ENCODE results near the gene CCM2. TPM values are rescaled to one million over a fixed set of nuclear protein-coding genes. Genes with fewer than 3 reads are reported as not detected.

CCM2 gene
- total RNA-seq, 1 donor from 2014 or later = 47.8 TPM

DNA sequence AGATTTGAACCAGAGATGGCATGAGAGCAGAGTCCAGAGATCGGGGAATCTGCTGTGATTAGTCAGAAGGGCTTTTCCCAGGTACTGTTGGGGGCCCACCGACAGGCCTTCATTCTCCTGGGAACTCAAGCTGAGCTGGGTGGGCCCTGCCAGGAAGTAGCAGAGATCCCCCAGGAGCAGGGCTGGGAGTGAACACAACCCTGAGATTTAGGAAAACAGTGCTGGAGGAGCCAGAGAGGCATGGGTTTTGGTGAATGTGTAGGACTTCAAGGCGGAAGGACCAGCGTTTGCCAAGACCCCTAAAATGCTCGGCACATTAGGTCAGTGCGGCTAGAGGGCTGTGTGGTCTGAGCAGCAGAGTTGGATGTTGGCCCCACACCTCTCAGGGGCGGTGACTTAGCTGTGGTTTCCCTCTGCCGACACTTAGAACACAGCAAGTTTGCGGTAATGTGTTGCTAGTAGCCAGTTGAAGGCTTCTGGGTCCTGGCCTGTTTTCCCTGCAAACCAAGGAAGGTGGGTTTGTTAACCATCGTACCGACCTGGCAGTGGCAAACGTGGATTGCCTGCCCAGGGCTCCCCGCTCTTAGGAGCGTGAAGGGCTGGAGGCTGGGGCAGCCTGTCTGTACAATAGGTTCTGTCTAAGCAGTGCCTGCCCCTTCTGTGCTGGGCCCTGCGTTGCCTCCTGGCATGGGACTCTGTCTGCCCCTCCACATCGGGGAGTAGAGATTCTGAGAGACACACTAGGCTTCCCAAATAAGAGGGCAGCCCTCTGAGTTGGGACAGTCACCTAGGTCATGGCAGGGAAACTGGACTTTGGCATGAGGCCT is 74.7 kb downstream of the CCM2 start:
- Mint-ChIP-seq H3K36me3 (ENCODE audit: low read depth) (peaks cover 18% of the 10 kb centered on the region), H3K4me1 (ENCODE audit: low read depth) (peaks cover 13% of the 10 kb centered on the region), H3K27me3 (ENCODE audit: low read depth) (no peaks in the 10 kb centered on the region), H3K4me3 (ENCODE audit: unreplicated experiment) (no peak overlapping the region), H3K27ac (ENCODE audit: unreplicated experiment) (peak overlapping the region; percentile 27), H3K9me3 (ENCODE audit: low read depth) (no peaks in the 10 kb centered on the region)
- TF ChIP-seq, protein P1, sequence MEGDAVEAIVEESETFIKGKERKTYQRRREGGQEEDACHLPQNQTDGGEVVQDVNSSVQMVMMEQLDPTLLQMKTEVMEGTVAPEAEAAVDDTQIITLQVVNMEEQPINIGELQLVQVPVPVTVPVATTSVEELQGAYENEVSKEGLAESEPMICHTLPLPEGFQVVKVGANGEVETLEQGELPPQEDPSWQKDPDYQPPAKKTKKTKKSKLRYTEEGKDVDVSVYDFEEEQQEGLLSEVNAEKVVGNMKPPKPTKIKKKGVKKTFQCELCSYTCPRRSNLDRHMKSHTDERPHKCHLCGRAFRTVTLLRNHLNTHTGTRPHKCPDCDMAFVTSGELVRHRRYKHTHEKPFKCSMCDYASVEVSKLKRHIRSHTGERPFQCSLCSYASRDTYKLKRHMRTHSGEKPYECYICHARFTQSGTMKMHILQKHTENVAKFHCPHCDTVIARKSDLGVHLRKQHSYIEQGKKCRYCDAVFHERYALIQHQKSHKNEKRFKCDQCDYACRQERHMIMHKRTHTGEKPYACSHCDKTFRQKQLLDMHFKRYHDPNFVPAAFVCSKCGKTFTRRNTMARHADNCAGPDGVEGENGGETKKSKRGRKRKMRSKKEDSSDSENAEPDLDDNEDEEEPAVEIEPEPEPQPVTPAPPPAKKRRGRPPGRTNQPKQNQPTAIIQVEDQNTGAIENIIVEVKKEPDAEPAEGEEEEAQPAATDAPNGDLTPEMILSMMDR (IDR thresholded peaks at IDR 0.05) = no peak
- no peak for DNase-seq (ENCODE audit: low spot score)

DNA sequence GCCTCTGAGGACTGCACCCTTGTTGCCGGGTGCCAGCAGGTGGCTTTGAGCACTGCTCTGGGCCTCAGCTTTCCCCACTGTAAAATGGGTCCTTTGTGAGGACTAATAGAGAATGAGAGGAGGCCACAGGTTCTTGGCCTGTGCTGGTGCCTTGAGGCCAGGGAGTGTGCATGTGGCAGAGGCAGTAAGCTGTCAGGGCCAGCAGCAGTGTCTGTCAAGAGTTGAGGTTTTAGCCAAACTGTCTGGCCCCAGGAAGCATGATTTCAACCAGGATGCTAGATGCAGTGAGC is 75.3 kb downstream of the CCM2 start:
- no peak overlapping the region for H3K27ac Mint-ChIP-seq (ENCODE audit: unreplicated experiment)
- DNase-seq (ENCODE audit: low spot score) = no peak
- TF ChIP-seq, protein P1 (IDR thresholded peaks at IDR 0.05) = no peak
- no peaks in the 10 kb centered on the region for H3K27me3 Mint-ChIP-seq (ENCODE audit: low read depth)
- H3K4me1 Mint-ChIP-seq (ENCODE audit: low read depth) = peaks cover 13% of the 10 kb centered on the region
- H3K9me3 Mint-ChIP-seq (ENCODE audit: low read depth) = no peaks in the 10 kb centered on the region
- peaks cover 18% of the 10 kb centered on the region for H3K36me3 Mint-ChIP-seq (ENCODE audit: low read depth)
- H3K4me3 Mint-ChIP-seq (ENCODE audit: unreplicated experiment) = no peak overlapping the region

DNA sequence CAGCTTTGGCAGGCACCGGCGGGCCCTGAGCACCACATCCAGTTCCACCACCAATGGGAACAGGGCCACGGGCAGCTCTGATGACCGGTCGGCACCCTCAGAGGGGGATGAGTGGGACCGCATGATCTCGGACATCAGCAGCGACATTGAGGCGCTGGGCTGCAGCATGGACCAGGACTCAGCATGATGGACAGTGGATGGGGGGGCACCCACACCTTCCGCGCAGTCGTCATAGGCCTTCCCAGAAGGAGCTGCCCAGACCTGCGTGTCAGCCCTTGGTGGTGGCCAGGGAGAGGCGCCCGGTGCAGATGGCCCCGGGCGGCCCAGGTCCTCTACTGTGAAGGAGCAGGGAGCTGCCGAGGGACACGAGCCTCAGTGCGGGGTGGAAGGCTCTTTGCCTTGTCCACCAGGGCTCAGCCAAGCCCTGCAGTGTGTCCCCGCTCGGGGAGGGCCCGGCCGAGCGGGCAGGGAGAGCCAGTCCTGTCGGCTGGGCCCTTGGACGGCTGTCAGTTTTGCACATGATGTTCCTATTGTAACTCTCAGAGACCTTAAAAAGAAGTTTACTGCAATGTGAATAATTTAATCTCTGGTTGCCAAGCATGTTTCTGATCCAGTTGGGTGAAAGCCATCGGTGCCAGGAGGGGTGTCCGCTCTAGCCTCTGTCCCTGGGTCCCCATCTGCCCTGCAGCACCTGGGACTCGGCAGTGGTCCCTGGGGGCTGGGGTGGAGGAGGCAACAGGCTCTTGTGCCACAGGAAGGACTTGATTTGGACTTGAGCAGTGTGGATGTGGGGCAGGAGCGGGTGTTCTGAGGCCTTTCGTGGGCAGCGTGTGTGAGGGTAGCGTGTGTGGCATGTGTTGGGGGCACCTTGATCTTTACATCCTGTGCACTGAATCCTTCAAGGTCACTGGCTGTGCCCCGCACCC is 76.1 kb downstream of the CCM2 start:
- Mint-ChIP-seq H3K4me3 (ENCODE audit: unreplicated experiment) (no peak overlapping the region), H3K4me1 (ENCODE audit: low read depth) (peaks cover 13% of the 10 kb centered on the region), H3K9me3 (ENCODE audit: low read depth) (no peaks in the 10 kb centered on the region), H3K27me3 (ENCODE audit: low read depth) (no peaks in the 10 kb centered on the region), H3K36me3 (ENCODE audit: low read depth) (peaks cover 18% of the 10 kb centered on the region), H3K27ac (ENCODE audit: unreplicated experiment) (no peak overlapping the region)
- TF ChIP-seq, protein P1 (IDR thresholded peaks at IDR 0.05) = no peak
- no peak for DNase-seq (ENCODE audit: low spot score)

DNA sequence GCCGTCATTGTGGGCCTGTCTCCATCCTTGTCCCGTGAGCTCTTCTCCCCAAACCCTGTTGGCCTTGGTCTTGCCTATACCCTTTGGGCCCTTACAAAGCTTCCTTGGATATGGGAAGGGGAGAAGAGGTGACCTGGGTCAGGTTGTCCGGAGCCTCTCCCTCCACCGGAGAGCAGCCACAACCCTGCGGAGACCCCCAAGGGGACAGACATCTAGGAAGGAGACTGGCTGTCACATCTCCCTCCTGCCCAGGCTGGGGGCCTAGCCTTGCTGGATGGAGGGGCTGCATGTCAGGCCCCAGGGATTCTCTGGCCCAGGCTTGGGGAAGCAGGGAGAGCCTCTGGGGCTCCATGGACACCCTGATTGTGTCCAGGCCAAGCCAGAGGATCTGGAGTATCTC is 76.9 kb downstream of the CCM2 start:
- Mint-ChIP-seq H3K36me3 (ENCODE audit: low read depth) (peaks cover 18% of the 10 kb centered on the region), H3K27me3 (ENCODE audit: low read depth) (no peaks in the 10 kb centered on the region), H3K9me3 (ENCODE audit: low read depth) (no peaks in the 10 kb centered on the region), H3K4me3 (ENCODE audit: unreplicated experiment) (no peak overlapping the region), H3K27ac (ENCODE audit: unreplicated experiment) (no peak overlapping the region), H3K4me1 (ENCODE audit: low read depth) (peaks cover 12% of the 10 kb centered on the region)
- TF ChIP-seq, protein P1 (IDR thresholded peaks at IDR 0.05) = no peak
- DNase-seq (ENCODE audit: low spot score) = no peak

DNA sequence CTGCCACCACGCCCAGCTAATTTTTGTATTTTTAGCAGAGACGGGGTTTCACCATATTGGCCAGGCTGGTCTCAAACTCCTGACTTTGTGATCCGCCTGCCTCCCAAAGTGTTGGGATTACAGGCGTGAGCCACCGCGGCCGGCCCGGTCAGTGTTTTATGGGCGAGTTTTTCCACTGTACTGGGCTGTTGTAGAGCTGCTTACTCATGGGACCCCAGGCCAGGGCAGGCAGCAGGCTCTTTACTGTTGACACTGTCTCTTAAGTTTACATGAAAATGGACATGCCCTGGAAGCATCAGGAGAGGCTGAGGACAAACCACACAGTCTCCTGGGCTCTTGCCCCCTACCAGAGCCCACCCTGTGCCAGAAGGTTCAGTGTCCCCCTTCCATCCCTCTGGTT is 77.6 kb downstream of the CCM2 start:
- H3K27me3 Mint-ChIP-seq (ENCODE audit: low read depth) = no peaks in the 10 kb centered on the region
- H3K36me3 Mint-ChIP-seq (ENCODE audit: low read depth) = peaks cover 17% of the 10 kb centered on the region
- no peak for DNase-seq (ENCODE audit: low spot score)
- no peaks in the 10 kb centered on the region for H3K9me3 Mint-ChIP-seq (ENCODE audit: low read depth)
- TF ChIP-seq, protein P1 (IDR thresholded peaks at IDR 0.05) = no peak
- no peak overlapping the region for H3K4me3 Mint-ChIP-seq (ENCODE audit: unreplicated experiment)
- H3K4me1 Mint-ChIP-seq (ENCODE audit: low read depth) = peaks cover 8% of the 10 kb centered on the region
- no peak overlapping the region for H3K27ac Mint-ChIP-seq (ENCODE audit: unreplicated experiment)
